HL-60 (cell line): ENCODE results near the gene ANKRD11.

ENCODE experiments used
- GABPA ChIP-seq: IDR thresholded peaks from 2 replicates; pipeline ENCODE4 v1.6.1; 2012; ENCODE audit warnings: low read depth
- POLR2AphosphoS5 ChIP-seq: IDR thresholded peaks from 2 replicates; pipeline ENCODE4 v1.6.1; 2012; ENCODE audit warnings: low read depth
- TF ChIP-seq, protein P1 (sequence below): IDR thresholded peaks from one replicate; pipeline ENCODE4 v1.5.1; 2011; ENCODE audit warnings: low read length, control low read depth, inconsistent platforms; ENCODE audit not compliant: insufficient read depth

GRCh38 chr16:89275284-89275584, 215.1 kb downstream of the ANKRD11 start:
- TF ChIP-seq, protein P1, sequence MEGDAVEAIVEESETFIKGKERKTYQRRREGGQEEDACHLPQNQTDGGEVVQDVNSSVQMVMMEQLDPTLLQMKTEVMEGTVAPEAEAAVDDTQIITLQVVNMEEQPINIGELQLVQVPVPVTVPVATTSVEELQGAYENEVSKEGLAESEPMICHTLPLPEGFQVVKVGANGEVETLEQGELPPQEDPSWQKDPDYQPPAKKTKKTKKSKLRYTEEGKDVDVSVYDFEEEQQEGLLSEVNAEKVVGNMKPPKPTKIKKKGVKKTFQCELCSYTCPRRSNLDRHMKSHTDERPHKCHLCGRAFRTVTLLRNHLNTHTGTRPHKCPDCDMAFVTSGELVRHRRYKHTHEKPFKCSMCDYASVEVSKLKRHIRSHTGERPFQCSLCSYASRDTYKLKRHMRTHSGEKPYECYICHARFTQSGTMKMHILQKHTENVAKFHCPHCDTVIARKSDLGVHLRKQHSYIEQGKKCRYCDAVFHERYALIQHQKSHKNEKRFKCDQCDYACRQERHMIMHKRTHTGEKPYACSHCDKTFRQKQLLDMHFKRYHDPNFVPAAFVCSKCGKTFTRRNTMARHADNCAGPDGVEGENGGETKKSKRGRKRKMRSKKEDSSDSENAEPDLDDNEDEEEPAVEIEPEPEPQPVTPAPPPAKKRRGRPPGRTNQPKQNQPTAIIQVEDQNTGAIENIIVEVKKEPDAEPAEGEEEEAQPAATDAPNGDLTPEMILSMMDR: no peak
- TF ChIP-seq GABPA: no peak
- no peak for TF ChIP-seq POLR2AphosphoS5
